Transverse colon (tissue), 3 donors: ENCODE data around the gene IL10.
"Not testable (repeated sequence)": the region's sequence is repeated elsewhere in the genome, so short reads cannot be mapped to it uniquely, and the experiment has no call there.

ENCODE experiments used
- CTCF ChIP-seq, 5 experiments: fragments of 200-600 bp in 3 of 5; fragments of 450-650 bp in 2 of 5; sonication (generic) in 3 of 5; IDR thresholded peaks; 1 replicate in 2 of 5; 2 replicates in 3 of 5; pipeline ENCODE4 v1.5.1; 2016 to 2017; ENCODE audit warnings: antibody characterized with exemption in 5 of 5, inconsistent platforms in 3 of 5, mild to moderate bottlenecking in 2 of 5, moderate library complexity in 1 of 5
- EP300 ChIP-seq: sonication (generic); formaldehyde crosslinking; IDR thresholded peaks from one replicate; pipeline ENCODE4 v1.6.1; 2017; ENCODE audit warnings: antibody characterized with exemption, low read depth
- POLR2A ChIP-seq: fragments of 450-650 bp; IDR thresholded peaks from one replicate; pipeline ENCODE4 v1.6.1; 2016; ENCODE audit warnings: antibody characterized with exemption, mild to moderate bottlenecking, moderate library complexity

GRCh38 chr1:206762741-206763364 is 9.4 kb downstream of the IL10 start:
- TF ChIP-seq CTCF (IDR thresholded peaks at IDR 0.05); EP300; POLR2A: not testable (repeated sequence)
